GM19397 (cell line): ENCODE results near the gene PAX8.

Experiments used
- ATAC-seq: cut with Tn5 transposase; IDR thresholded peaks from one replicate; pipeline ENCODE4 v1.9.1; 2021; ENCODE audit warnings: mild to moderate bottlenecking, moderate library complexity; ENCODE audit not compliant: unreplicated experiment

PAX8 gene

DNA sequence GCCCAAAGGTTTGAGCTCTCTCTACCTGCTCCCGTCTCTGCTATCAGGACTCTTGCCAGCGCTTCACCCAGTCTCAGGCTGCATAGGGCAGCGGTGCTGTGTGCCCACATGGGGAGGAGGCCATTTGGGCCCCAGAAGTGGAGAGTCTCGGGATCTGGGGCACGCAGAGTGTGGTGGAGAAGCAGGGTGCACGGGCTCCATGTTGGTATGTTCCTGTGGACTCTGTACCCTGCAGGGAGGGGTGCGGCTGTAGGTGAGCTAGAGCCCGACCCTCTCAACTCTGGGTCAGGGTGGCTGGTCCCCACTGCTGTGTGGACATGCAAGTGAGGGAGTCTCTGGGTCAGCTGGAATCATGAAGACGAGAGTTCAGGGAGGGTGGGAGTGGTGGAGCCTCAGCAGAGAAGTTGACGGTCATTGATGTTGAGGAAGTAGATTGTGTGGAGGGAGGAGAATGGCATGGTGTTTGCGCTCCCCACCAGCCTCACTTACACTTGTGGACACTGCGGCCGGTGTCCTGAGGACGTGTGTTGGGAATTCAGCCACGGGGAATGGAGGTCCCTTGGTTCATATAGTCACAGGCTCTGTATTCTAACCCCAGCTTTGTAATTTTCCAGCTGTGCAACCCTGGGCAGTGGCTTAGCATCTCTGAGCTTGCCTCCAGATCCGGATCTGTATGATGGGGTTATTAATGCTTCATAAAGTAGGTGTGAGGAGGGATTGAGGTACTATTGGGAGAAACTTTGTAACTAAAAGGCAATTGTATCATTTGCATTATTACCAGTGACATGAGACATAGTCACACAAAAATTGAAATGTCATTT lies 105.8 kb downstream of the PAX8 start:
- ATAC-seq, result no peak

DNA sequence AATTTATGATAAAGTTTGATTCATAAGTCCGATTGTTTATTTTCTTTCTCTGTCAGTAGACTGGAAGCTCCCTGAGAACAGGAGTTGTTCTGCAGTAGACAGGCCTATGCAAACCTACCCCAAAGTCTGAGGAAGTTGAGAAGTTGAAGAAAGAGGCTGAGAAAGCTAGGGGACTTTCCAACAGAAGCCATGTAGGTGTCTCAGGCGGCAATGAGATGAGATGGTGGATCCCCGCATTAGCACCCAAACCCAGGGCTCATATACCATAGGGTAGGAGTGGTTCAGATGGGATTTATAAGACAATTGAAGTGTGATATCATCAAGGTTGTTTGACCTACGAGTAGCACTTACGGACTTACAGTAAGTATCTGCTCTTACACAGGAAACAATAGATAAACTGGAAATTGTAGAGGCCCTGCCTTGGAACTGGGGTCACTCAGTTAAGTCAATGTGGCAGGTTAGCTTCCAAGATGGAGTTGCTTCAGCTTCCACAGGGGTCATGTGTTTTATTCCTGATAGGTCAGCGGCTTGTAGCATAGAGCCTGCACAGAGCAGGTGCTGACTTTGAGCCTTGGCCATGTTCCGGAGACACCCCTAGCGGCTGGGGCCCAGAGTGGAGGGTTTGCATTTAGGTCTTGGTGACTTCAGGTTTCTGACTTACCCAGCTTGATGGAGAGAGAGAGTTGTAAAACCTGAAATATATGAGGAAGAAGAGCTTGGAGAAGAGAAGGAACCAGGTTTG lies 107.2 kb downstream of the PAX8 start:
- ATAC-seq, result no peak

DNA sequence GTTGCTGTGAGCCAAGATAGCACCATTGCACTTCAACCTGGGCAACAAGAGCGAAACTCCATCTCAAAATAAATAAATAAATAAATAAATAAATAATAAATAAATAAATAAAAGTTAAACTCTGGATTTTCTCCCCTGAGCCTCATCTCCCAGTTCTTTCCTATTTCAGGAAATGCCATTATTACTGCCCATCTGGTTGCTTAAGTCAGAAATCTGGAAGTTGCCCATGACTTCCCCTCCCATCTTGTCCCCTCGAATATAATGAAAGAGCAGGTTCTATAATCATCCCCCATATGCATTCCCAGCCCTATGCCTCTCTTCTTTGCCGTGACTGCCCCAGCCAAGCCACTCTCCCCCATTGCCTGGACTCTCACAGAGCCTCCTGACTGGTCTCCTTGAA lies 109.1 kb downstream of the PAX8 start:
- no peak for ATAC-seq

DNA sequence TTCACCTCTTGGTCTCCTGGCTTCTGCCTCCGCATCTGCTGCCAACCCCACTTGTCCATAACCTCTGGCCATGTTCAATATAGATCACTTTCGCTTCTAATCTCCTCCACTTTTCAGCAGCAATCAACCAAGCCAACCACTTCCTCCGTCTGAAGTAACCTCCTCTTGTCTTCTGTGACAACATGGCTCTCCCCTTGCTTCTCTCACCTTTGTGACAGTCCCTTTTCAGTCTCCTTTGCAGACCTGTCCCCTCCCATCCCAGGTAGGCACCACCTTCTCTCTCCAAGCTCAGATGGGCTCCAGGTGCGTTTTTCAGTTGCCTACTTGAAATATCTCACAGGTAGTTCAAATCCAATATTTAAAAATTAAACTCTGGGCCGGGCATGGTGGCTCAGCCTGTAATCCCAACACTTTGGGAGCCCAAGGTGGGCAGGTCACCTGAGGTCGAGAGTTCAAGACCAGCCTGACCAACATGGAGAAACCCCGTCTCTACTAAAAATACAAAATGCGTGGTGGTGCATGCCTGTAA lies 109.7 kb downstream of the PAX8 start:
- no peak for ATAC-seq

DNA sequence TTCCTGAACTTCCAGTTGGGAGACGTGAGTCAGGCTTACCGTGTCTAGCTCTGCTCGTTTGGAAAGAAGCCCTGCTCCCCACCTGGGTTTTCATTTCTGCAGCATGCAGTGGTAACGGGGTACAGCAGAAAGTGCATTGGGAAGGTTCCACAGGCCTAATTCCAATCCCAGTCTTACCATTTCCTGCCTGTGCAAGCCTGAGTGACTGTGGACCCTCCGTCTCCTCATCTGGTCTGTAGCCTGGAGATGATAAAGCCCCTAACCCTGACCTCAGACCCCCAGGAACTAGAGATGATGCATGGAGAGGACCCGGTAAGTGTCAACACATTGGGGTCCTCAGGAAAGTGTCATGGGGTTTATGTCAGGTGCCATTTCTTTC lies 110.8 kb downstream of the PAX8 start:
- ATAC-seq, result no peak

DNA sequence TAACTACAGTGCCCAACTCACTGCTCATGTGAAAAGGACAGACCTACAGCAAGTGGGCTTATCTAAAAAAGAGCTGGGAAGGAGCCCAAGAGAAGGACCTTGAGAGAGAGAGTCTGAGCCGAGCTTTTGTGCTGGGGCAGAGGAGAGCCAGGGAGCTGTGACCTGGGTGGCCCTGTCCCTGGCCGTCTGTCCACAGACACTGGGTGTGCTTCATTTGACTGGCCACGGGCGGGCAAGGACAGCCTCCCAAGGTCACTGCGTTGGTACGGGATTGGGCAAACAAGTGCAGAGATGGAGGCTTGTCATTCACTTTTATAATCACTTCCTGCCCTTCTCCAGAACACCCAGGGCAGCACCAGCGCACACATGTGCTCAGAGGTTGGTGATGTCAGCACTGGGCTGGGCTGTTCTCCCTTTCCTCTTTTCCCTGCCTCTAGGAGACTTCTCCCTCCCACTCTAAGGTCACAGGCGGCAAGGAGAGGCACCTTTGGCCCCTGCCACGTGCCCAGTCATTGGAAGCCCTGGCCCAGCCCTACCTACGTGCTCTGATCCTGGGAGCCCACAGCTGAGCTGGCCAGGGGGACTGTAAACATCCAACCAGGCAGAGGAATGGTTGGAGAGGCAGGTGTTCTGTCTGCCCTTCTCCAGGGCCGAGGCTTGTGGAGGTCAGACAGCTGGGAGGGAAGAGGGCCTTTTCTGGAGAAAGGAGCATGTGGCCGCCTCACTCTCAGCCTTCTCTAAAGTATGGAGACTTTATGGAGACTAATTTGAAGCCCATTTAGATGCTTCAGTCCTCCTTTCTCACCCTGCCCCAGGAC lies 111.4 kb downstream of the PAX8 start:
- no peak for ATAC-seq

DNA sequence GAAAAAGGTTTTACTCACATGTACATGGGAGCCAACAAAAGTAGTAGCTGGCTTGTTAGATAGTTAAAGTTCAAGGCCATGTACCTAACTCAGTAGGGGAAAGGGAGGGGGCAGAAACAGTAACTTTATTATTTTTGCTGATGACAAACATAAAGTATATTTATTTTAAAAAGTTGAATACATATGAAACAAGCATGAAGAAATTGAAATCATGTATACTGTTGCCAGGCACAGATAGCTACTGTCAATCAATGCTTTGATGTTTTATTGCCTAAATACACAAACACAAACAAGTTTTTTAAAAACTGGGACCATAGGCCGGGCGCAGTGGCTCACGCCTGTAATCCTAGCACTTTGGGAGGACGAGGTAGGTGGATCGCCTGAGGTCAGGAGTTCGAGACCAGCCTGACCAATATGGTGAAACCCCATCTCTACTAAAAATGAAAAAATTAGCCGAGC lies 112.5 kb downstream of the PAX8 start:
- no peak for ATAC-seq
